Thoracic aorta (tissue), 2 donors: ENCODE measurements around the gene AKAP5. TPM values are rescaled to one million over a fixed set of nuclear protein-coding genes. Genes with fewer than 3 reads are reported as not detected.

Experiments used
- ATAC-seq: fragments of 150-250 bp; one replicate; pipeline ENCODE4 v1.8.0; 2017; ENCODE audit warnings: low read depth; ENCODE audit not compliant: insufficient number of reproducible peaks, low FRiP score
- DNase-seq: peaks from one replicate; pipeline ENCODE4 v3.0.0-alpha.2; 2020; ENCODE audit warnings: low spot score
- H3K27ac ChIP-seq, 2 donors: fragments of 200-600 bp; sonication (generic); 1 replicate in 1 of 2; 2 replicates in 1 of 2; pipeline ENCODE4 v1.5.1; 2016; ENCODE audit warnings: mild to moderate bottlenecking in 2 of 2, moderate library complexity in 2 of 2
- H3K27me3 ChIP-seq: fragments of 200-600 bp; sonication (generic); replicated peaks from 2 replicates; pipeline ENCODE4 v1.6.0; 2016; ENCODE audit warnings: mild to moderate bottlenecking; ENCODE audit not compliant: insufficient read depth
- H3K36me3 ChIP-seq: fragments of 200-600 bp; sonication (generic); one replicate; pipeline ENCODE4 v1.5.1; 2016
- H3K4me1 ChIP-seq, 2 donors: fragments of 200-600 bp; sonication (generic); 1 replicate in 1 of 2; 2 replicates in 1 of 2; pipeline versions ENCODE4 v1.5.1 to v1.6.0; 2016; ENCODE audit warnings: low read depth in 2 of 2, mild to moderate bottlenecking in 1 of 2; ENCODE audit not compliant: control insufficient read depth in 1 of 2
- H3K4me3 ChIP-seq: fragments of 200-600 bp; sonication (generic); 2 replicates; pipeline ENCODE4 v1.5.1; 2016; ENCODE audit warnings: mild to moderate bottlenecking
- H3K9me3 ChIP-seq: fragments of 200-600 bp; sonication (generic); 2 replicates; pipeline ENCODE4 v1.5.1; 2016
- total RNA-seq, 2 donors: library from RNA; depleted of rRNA; stranded (reverse); fragments of >200 nt; gene quantifications; one replicate each; pipeline versions ENCODE4 v1.1.0 to v1.2.3, GENCODE V29; 2016
- TF ChIP-seq, protein P1 (sequence below): fragments of 200-600 bp; sonication (generic); IDR thresholded peaks from one replicate; pipeline ENCODE4 v1.5.1; 2019; ENCODE audit warnings: antibody characterized with exemption

The AKAP5 gene, protein sequence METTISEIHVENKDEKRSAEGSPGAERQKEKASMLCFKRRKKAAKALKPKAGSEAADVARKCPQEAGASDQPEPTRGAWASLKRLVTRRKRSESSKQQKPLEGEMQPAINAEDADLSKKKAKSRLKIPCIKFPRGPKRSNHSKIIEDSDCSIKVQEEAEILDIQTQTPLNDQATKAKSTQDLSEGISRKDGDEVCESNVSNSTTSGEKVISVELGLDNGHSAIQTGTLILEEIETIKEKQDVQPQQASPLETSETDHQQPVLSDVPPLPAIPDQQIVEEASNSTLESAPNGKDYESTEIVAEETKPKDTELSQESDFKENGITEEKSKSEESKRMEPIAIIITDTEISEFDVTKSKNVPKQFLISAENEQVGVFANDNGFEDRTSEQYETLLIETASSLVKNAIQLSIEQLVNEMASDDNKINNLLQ
- total RNA-seq: 1 to 10 TPM; 2.8 to 4.3 TPM

DNA sequence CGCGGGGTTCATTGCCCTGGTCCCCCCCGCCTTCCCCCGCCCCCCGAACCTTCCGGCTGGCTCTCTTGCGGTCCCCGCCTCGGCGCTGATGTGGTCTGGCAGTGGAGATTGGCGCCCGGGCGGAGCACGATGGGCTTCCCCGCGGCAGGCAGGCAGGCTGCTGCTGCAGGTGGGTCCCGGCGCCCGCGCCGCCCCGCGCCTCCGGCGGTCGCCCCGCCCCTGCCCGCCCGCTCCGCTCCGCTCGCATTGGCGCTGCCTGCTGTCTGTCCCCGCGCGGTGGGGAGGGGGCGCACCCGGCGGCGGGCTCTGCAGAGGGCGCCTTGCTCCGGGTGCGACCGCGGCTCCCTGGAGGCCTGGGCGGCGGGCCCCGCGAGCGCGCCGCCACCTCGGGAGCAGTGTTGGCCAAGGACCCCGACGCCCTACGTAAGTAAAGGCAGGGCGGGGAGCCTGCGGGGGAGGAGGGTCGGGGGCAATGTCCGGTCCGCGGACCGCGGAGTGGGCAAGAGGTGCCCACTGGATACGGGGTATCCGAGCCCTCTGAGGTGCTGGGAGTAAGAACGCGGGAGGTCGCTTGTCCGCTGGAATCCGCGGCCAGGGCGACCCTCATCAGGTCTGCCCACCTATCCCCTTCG lies at the start of gene AKAP5:
Gene AKAP5 (plus strand): TSS at position 309 of the 632 bp plus-strand sequence. CDS start 2,896 bp downstream, outside the sequence.
- DNase-seq (no peak), ATAC-seq (peak; percentile 41)
- Histone ChIP-seq H3K4me1 (peaks cover 3 to 5% of the 10 kb centered on the region in 2 donors), H3K27ac (peak within 1 kb of the TSS; percentile 66 to 80), H3K9me3 (no peaks in the 10 kb centered on the region), H3K4me3 (peak within 1 kb of the TSS; percentile 83), H3K27me3 (no peaks in the 10 kb centered on the region), H3K36me3 (no peaks in the 10 kb centered on the region)
- TF ChIP-seq, protein P1, sequence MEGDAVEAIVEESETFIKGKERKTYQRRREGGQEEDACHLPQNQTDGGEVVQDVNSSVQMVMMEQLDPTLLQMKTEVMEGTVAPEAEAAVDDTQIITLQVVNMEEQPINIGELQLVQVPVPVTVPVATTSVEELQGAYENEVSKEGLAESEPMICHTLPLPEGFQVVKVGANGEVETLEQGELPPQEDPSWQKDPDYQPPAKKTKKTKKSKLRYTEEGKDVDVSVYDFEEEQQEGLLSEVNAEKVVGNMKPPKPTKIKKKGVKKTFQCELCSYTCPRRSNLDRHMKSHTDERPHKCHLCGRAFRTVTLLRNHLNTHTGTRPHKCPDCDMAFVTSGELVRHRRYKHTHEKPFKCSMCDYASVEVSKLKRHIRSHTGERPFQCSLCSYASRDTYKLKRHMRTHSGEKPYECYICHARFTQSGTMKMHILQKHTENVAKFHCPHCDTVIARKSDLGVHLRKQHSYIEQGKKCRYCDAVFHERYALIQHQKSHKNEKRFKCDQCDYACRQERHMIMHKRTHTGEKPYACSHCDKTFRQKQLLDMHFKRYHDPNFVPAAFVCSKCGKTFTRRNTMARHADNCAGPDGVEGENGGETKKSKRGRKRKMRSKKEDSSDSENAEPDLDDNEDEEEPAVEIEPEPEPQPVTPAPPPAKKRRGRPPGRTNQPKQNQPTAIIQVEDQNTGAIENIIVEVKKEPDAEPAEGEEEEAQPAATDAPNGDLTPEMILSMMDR: no peak

GRCh38 chr14:64416348-64416932 lies 48.9 kb upstream of the AKAP5 start:
- Histone ChIP-seq H3K4me3 (no peak overlapping the region), H3K4me1 (peaks cover 0 to 4% of the 10 kb centered on the region in 2 donors), H3K36me3 (peaks cover 43% of the 10 kb centered on the region), H3K9me3 (no peaks in the 10 kb centered on the region), H3K27ac (no peak overlapping the region), H3K27me3 (no peaks in the 10 kb centered on the region)
- DNase-seq (no peak), ATAC-seq (no peak)
- TF ChIP-seq, protein P1: no peak

DNA sequence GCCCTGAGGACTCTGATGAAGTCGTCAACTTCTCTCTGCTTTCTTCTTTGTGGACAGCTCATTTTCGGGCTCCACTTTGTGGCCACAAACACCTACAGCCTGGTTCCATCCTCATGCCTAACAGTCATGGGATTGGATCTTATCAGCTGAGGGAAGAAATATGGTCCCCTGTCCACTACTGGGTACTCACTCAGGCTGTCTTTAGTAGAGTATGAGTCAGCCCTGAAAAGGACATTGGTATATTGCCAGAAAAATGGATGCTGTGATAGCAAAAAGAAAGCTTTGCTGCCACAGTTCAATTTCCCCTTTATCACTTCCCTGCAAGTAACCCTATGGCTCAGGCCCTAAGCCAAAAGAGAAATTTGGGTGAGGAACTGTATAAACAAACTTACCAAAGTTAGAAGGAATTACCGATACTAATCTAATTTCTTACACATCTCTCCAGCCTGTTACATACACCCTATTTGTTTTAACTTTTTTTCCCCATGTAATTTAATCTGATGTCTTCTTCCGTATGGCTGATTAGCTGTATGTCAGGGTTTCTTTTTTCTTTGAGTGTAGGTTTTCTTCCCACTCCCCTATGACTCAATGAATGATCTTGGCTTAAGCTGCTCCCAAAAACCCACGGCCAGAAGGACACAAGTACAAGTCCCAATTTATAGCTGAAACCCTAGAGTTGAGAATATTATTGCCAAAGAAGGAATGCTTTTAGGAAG lies 48.1 kb upstream of the AKAP5 start:
- ATAC-seq (no peak), DNase-seq (no peak)
- Histone ChIP-seq H3K4me3 (no peak overlapping the region), H3K9me3 (no peaks in the 10 kb centered on the region), H3K36me3 (peaks cover 43% of the 10 kb centered on the region), H3K27me3 (no peaks in the 10 kb centered on the region), H3K4me1 (peaks cover 0 to 4% of the 10 kb centered on the region in 2 donors), H3K27ac (no peak overlapping the region)
- TF ChIP-seq, protein P1: no peak

GRCh38 chr14:64417771-64418125 lies 47.6 kb upstream of the AKAP5 start:
- H3K4me3 ChIP-seq: no peak overlapping the region
- no peaks in the 10 kb centered on the region for H3K9me3 ChIP-seq
- peaks cover 44% of the 10 kb centered on the region for H3K36me3 ChIP-seq
- H3K27ac ChIP-seq: no peak overlapping the region
- TF ChIP-seq, protein P1: no peak
- no peak for ATAC-seq
- no peaks in the 10 kb centered on the region for H3K27me3 ChIP-seq
- H3K4me1 ChIP-seq: peaks cover 0 to 4% of the 10 kb centered on the region in 2 donors
- no peak for DNase-seq

GRCh38 chr14:64419003-64419402 lies 46.3 kb upstream of the AKAP5 start:
- TF ChIP-seq, protein P1: no peak
- H3K27ac ChIP-seq: no peak overlapping the region
- no peak for DNase-seq
- no peaks in the 10 kb centered on the region for H3K27me3 ChIP-seq
- no peak for ATAC-seq
- peaks cover 0 to 4% of the 10 kb centered on the region in 2 donors for H3K4me1 ChIP-seq
- no peaks in the 10 kb centered on the region for H3K9me3 ChIP-seq
- no peak overlapping the region for H3K4me3 ChIP-seq
- H3K36me3 ChIP-seq: peaks cover 41% of the 10 kb centered on the region
